Naive thymus-derived CD8-positive, alpha-beta T cell (primary cell): ENCODE measurements around the gene SPATA22. TPM values are rescaled to one million over a fixed set of nuclear protein-coding genes. Genes with fewer than 3 reads are reported as not detected.
"Not testable (repeated sequence)": the region's sequence is repeated elsewhere in the genome, so short reads cannot be mapped to it uniquely, and the experiment has no call there.

Source experiments
- ATAC-seq, 2 donors: fragments of 150-1000 bp; cut with Tn5 transposase in 1 of 2; sonication (Bioruptor Pico), chemical (Tn5 transposase) in 1 of 2; 1 replicate in 1 of 2; 2 replicates in 1 of 2; pipeline ENCODE4 v1.10.0; 2021; ENCODE audit warnings: mild to moderate bottlenecking in 2 of 2, moderate library complexity in 2 of 2
- POLR2A ChIA-PET: fragments of 350-600 bp; sonication (Branson Sonifier 250); formaldehyde crosslinking; loops from one replicate; lab custom pipeline; 2021; ENCODE audit warnings: antibody characterized with exemption; lab: Charles Lee
- DNase-seq, 10 donors: peaks; one replicate each; pipeline versions ENCODE4 v3.0.0 to v3.0.0-alpha.2; 2020 to 2022
- H3K27ac Mint-ChIP-seq, 10 donors: one replicate each; pipeline ENCODE4 v1.8.0; 2020 to 2022; ENCODE audit warnings: mild to moderate bottlenecking in 10 of 10, mixed read lengths in 10 of 10, moderate library complexity in 4 of 10, inconsistent platforms in 1 of 10
- H3K27me3 Mint-ChIP-seq, 5 donors: one replicate each; pipeline ENCODE4 v1.8.0; 2021 to 2022; ENCODE audit warnings: mixed read lengths in 5 of 5
- H3K36me3 Mint-ChIP-seq, 3 donors: one replicate each; pipeline ENCODE4 v1.8.0; 2020 to 2022; ENCODE audit warnings: mixed read lengths in 3 of 3, mild to moderate bottlenecking in 2 of 3, inconsistent platforms in 1 of 3
- H3K4me1 Mint-ChIP-seq, 4 donors: one replicate each; pipeline ENCODE4 v1.8.0; 2021 to 2022; ENCODE audit warnings: mixed read lengths in 4 of 4
- H3K4me3 Mint-ChIP-seq, 10 donors: one replicate each; pipeline ENCODE4 v1.8.0; 2020 to 2022; ENCODE audit warnings: mild to moderate bottlenecking in 10 of 10, mixed read lengths in 10 of 10, moderate library complexity in 6 of 10, inconsistent platforms in 1 of 10
- H3K9me3 Mint-ChIP-seq, 9 donors: one replicate each; pipeline ENCODE4 v1.8.0; 2020 to 2022; ENCODE audit warnings: mixed read lengths in 9 of 9, mild to moderate bottlenecking in 3 of 9, inconsistent platforms in 1 of 9, moderate library complexity in 1 of 9
- polyA plus RNA-seq, 3 donors: library from polyadenylated mRNA; unstranded; fragments of 300-500 nt; fragmentation: Illumina TruSeq; gene quantifications; one replicate each; pipeline ENCODE4 v1.2.3, GENCODE V29; 2021
- total RNA-seq, 8 experiments: library from RNA in 2 of 8; stranded (reverse) in 2 of 8; gene quantifications; one replicate each; pipeline ENCODE4 v1.2.3 and lab custom pipeline; 2021 to 2026

The SPATA22 gene, protein sequence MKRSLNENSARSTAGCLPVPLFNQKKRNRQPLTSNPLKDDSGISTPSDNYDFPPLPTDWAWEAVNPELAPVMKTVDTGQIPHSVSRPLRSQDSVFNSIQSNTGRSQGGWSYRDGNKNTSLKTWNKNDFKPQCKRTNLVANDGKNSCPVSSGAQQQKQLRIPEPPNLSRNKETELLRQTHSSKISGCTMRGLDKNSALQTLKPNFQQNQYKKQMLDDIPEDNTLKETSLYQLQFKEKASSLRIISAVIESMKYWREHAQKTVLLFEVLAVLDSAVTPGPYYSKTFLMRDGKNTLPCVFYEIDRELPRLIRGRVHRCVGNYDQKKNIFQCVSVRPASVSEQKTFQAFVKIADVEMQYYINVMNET
- total RNA-seq = under 1 TPM in 1 of 2 experiments, not detected in 1; 0.36 TPM
- polyA plus RNA-seq = not detected
- total RNA-seq (lab: John Stamatoyannopoulos, UW) = 0 to 0.57 (median 0) reads per million in 6 experiments

DNA sequence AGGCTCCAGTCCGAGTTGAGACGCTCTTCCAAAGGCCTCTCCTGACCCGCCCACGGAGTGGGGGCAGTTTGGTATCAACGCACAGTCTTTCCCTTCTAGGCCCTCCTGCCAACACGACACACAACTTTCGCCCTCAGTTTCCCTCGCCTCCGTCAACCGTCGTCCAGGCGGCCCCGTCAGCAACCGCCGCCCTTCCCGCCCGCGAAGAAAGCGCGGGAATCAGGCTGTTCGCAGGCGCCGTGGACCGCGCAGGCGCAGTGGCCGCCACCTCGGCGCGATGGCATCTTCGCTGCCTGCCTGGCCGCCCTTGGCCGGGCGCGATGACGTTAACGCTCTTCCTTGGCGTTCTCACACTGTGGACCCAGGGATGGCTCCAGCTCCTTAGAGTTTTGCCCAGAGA lies at the start of gene SPATA22:
SPATA22 (minus strand) TSS at position 221 of the 400 bp plus-strand sequence. CDS start 2,494 bp downstream, outside the sequence.
- Mint-ChIP-seq H3K36me3 (no peaks in the 10 kb centered on the region), H3K27me3 (peaks cover 0 to 8% (median 3%) of the 10 kb centered on the region in 5 donors), H3K4me3 (no peak within 1 kb of the TSS), H3K27ac (peak within 1 kb of the TSS in 1 of 10 donors; percentile 56), H3K9me3 (no peaks in the 10 kb centered on the region), H3K4me1 (no peaks in the 10 kb centered on the region)
- ATAC-seq (no peak), DNase-seq (no peak)
- POLR2A ChIA-PET = no interaction called here

DNA sequence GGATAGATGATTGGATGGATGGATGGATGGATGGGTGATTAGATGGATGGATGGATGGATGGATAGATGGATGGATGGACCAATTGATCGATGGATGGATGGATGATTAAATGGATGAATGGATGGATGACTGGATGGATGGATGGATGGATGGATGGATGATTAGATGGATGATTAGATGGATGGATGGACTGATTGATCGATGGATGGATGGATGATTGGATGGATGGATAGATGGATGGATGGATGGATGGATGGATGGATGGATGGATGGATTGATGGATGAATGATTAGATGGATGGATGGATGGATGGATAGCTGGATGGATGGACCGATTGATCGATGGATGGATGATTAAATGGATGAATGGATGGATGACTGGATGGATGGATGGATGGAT lies 47.9 kb upstream of the SPATA22 start:
- POLR2A ChIA-PET, H3K27ac Mint-ChIP-seq, ATAC-seq, H3K36me3 Mint-ChIP-seq, H3K27me3 Mint-ChIP-seq, H3K4me1 Mint-ChIP-seq, DNase-seq, H3K4me3 Mint-ChIP-seq, H3K9me3 Mint-ChIP-seq: not testable (repeated sequence)

DNA sequence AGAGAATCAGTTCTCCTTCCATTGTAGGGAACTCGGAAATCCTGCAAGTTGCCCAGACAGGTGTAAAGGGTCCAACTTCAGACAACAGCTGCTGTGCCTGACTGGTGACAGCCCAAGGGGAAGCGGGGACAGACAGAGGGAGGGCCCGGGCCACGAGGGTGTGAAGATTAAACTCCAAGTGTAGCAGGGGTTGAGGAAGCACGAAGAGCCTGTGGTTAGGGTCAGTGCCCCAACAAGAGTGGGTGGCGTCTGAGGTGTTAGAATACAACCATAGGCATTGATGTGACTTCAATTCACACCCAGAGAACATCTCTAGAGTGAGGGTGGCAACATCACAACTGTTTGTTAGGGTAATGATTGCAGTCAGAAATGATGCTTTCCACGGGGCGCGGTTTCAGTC lies 43.3 kb upstream of the SPATA22 start:
- Mint-ChIP-seq H3K4me1 (peaks cover 0 to 8% (median 0%) of the 10 kb centered on the region in 4 donors), H3K27ac (peak overlapping the region in 1 of 10 donors; percentile 88), H3K9me3 (no peaks in the 10 kb centered on the region), H3K27me3 (peaks cover 0 to 10% (median 0%) of the 10 kb centered on the region in 5 donors), H3K36me3 (peaks cover 0 to 2% (median 0%) of the 10 kb centered on the region in 3 donors), H3K4me3 (peak overlapping the region in 1 of 10 donors; percentile 60)
- POLR2A ChIA-PET = no interaction called here
- DNase-seq (peak in 1 of 10 donors; percentile 22), ATAC-seq (no peak)

DNA sequence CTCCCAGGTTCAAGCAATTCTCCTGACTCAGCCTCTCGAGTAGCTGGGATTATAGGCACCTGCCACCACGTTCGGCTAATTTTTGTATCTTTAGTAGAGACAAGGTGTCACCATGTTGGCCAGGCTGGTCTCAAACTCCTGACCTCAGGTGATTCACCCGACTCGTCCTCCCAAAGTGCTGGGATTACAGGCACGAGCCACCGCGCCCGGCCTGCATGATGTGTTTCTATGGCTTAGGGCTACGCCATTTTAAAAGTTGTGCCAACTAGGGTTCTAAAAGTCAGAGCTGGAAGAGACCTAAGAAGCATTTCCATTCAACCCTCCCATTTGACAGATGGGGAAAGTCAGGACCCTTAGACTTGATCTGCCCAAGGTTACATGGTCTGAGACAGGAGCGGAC lies 42.5 kb upstream of the SPATA22 start:
- POLR2A ChIA-PET, H3K36me3 Mint-ChIP-seq, DNase-seq, H3K9me3 Mint-ChIP-seq, ATAC-seq, H3K4me3 Mint-ChIP-seq, H3K4me1 Mint-ChIP-seq: not testable (repeated sequence)
- H3K27ac Mint-ChIP-seq = peak overlapping the region in 1 of 10 donors; percentile 6
- H3K27me3 Mint-ChIP-seq = peaks cover 0 to 12% (median 3%) of the 10 kb centered on the region in 5 donors

DNA sequence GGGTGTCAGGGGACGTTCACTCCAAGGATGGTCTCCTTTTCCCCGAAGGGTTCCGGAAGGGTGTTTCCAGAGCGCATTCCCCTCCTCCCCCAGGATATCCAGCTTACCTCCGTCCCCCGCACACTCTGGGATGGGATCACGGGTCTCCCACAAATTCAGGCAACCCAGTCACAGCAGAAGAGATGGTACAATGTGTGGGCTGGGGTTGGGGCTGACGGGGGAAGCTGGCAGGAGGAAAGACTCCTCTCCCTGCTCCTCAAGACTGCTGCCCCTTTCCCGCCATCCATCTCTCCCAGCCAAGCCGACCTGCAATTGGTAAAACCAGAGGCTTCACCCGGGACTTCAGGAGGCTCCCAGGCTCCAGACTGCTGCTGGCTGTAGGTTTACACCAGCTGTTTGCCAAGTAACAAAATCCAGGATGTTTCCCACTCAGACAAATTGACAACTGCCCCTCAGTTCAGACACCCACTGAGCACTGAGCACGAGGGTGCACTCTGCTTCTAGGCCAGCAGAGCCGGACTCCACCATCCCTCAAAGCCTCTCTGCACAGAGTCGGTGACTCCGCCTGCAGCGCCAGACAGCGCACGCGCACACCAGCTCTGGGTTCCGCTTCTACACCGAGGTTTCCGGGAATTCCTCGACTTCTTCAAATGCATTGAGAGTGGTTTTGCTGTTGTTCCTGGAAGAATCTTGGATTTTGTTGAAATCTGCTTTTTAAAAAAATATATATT lies 41.9 kb upstream of the SPATA22 start:
- DNase-seq = no peak
- peaks cover 0 to 8% (median 0%) of the 10 kb centered on the region in 4 donors for H3K4me1 Mint-ChIP-seq
- ATAC-seq = no peak
- no peaks in the 10 kb centered on the region for H3K9me3 Mint-ChIP-seq
- no peak overlapping the region for H3K27ac Mint-ChIP-seq
- H3K36me3 Mint-ChIP-seq = peaks cover 0 to 2% (median 0%) of the 10 kb centered on the region in 3 donors
- H3K4me3 Mint-ChIP-seq = peak overlapping the region in 4 of 10 donors; percentile 26 to 65 (median 49)
- POLR2A ChIA-PET = no interaction called here
- peaks cover 0 to 12% (median 3%) of the 10 kb centered on the region in 5 donors for H3K27me3 Mint-ChIP-seq

DNA sequence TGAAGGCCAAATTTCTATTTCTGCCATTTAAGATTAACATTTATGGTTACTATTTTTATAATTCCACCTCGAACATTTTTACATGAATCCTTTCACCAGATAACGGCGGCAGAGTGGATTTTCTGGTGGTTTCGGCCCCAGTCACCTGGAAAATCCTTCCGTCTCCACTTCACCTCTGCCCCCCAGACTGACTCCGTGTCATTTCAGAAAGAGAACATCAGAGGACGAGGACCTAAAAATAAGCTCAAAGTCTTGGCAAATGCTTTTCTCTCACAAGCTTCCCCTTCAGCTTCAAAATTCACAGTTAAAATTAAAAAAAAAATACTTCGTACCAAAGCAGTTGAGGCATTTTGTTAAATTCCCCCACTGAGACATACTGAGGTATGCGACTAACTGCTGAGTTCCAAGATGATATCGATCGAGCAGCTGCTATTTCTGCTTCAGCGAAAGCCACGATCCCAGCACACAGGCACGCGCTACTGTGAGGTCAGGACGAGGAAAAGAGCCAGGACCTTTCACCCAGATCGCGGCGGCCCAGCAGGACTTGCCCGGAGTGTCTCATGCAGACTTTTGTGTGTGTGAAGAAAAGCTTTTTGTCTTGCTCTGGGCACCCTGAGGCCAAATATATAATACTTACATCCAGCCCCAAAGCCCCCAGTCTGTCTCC lies 41.0 kb upstream of the SPATA22 start:
- Mint-ChIP-seq H3K9me3 (no peaks in the 10 kb centered on the region), H3K27ac (no peak overlapping the region), H3K4me1 (peaks cover 0 to 8% (median 0%) of the 10 kb centered on the region in 4 donors), H3K36me3 (peaks cover 0 to 2% (median under 1%) of the 10 kb centered on the region in 3 donors), H3K4me3 (peak overlapping the region in 1 of 10 donors; percentile 26), H3K27me3 (peaks cover 0 to 12% (median 3%) of the 10 kb centered on the region in 5 donors)
- DNase-seq (no peak), ATAC-seq (no peak)
- POLR2A ChIA-PET = interaction anchor here (0.5 kb wide), 1 partner anchor 1228 kb away, joined by 4 read pairs; no protein-coding TSS in a partner anchor

DNA sequence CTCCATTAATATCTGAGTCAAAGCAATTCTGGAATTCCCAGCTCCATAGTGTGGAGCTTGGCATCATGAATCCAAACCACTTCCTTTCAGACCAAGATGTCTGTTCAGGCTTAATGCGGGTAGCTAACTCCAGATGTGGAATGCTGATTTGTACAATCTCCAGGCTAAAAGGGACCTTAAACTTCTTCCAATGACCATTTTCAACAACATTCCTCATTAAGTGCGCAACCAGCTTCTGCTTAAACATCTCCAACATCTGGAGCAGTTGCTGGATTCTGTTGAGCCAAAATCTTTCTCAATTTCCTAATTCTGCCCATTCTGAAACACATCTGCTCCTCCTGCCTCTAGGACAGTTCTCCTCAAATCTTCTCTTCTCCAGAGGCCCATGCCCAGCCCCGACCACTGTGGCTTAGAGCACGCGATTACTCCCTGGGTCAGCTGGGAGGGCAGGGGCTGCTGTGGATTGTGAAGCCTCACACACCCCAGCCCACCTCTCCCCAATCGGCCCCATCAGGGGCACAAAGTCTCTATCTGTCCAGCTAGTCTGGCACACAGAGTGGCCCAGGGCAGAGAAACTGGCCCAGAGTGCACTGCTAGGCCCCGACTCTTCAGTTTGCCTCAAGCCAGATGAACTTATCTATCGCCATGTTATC lies 40.4 kb upstream of the SPATA22 start:
- Mint-ChIP-seq H3K9me3 (peaks cover 0 to 4% (median 0%) of the 10 kb centered on the region in 9 donors), H3K27me3 (peaks cover 3 to 12% (median 7%) of the 10 kb centered on the region in 5 donors), H3K4me1 (peaks cover 0 to 8% (median 0%) of the 10 kb centered on the region in 4 donors), H3K27ac (peak overlapping the region in 1 of 10 donors; percentile 36), H3K36me3 (peaks cover 0 to 4% (median 2%) of the 10 kb centered on the region in 3 donors), H3K4me3 (no peak overlapping the region)
- no peak for DNase-seq
- POLR2A ChIA-PET = no interaction called here
- ATAC-seq = no peak

DNA sequence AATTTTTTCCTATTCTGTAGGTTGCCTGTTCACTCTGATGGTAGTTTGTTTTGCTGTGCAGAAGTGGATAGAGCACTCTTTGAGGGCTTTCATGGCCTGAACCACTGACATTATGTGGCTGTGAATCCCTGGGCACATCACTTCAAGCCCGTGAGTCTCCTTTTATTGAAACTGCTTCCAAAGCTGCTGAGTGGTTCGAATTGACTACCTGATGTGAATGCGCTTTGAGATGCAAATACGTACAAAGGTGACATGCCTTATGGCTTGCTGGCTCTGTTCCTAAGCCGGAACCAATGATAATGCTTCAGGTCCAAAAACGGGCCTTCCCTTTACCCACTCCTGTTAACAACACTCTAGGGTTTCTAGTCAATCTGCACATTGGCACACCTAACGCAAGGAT lies 38.5 kb upstream of the SPATA22 start:
- Mint-ChIP-seq H3K4me1 (peaks cover 0 to 5% (median 0%) of the 10 kb centered on the region in 4 donors), H3K27me3 (peaks cover 3 to 18% (median 6%) of the 10 kb centered on the region in 5 donors), H3K27ac (no peak overlapping the region), H3K36me3 (peaks cover 0 to 4% (median 0%) of the 10 kb centered on the region in 3 donors), H3K4me3 (no peak overlapping the region), H3K9me3 (peaks cover 0 to 4% (median 0%) of the 10 kb centered on the region in 9 donors)
- POLR2A ChIA-PET = no interaction called here
- DNase-seq (no peak), ATAC-seq (no peak)

DNA sequence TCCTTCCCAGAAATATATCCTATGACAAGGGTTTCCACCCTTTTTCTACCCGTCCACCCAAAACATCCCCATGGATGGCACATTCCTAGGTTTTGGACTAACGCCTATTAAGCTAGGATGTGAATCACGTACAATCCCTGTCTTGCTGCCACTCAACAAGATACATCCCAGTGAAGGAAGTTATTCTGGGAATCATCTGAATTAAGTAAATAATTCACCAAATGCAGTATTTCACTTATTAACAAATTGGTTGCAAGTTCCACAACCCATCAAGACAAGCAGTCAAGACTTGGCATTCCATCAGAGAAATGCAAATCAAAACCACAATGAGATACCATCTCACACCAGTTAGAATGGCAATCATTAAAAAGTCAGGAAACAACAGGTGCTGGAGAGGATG lies 36.2 kb upstream of the SPATA22 start:
- H3K27me3 Mint-ChIP-seq = peaks cover 3 to 18% (median 5%) of the 10 kb centered on the region in 5 donors
- H3K36me3 Mint-ChIP-seq = peaks cover 0 to 4% (median 0%) of the 10 kb centered on the region in 3 donors
- no peaks in the 10 kb centered on the region for H3K4me1 Mint-ChIP-seq
- no peak overlapping the region for H3K27ac Mint-ChIP-seq
- DNase-seq (no peak), ATAC-seq (no peak)
- peaks cover 0 to 4% (median 0%) of the 10 kb centered on the region in 9 donors for H3K9me3 Mint-ChIP-seq
- H3K4me3 Mint-ChIP-seq = no peak overlapping the region
- POLR2A ChIA-PET = no interaction called here

DNA sequence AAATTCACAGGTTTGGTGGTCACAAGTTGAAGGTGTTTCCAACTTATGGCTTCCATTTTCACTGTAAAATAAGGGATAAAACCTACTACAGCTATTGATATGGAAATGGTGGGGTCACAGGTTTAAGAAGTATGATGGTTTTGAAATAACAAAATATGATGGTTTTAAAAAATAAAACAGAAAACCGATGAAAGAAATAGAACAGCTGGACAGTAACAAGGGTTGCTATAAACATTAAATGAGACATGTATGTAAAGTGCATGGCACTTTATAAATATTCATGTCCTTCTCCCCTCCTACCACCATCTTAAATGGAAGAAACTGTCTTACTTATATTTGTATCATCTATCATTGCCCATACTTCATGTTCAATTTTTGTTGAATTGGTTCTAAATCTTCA lies 35.5 kb upstream of the SPATA22 start:
- no peak for ATAC-seq
- no peak for DNase-seq
- Mint-ChIP-seq H3K4me3 (no peak overlapping the region), H3K36me3 (peaks cover 0 to 4% (median 0%) of the 10 kb centered on the region in 3 donors), H3K27ac (no peak overlapping the region), H3K27me3 (peaks cover 3 to 18% (median 5%) of the 10 kb centered on the region in 5 donors), H3K4me1 (no peaks in the 10 kb centered on the region), H3K9me3 (peaks cover 0 to 4% (median 0%) of the 10 kb centered on the region in 9 donors)
- POLR2A ChIA-PET = no interaction called here

DNA sequence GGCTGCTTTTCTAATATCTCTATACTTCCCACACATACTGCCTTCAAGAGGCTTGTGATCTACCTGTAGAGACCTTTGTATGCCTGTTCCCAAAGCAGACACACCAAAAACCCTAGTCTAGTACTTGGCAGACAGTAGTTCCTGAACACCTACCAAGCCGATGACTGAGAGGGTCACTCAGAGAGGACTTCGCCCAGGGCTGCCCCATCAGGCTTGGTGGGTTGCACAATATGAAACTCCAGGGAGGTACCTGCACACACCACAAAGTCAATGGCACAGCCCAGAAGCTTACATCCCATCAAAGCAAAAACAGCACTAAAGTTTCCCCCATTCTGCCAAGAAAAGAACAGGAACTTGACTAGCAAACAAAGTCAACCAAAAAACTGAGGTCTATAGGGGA lies 34.4 kb upstream of the SPATA22 start:
- no peak overlapping the region for H3K27ac Mint-ChIP-seq
- H3K9me3 Mint-ChIP-seq = peaks cover 0 to 4% (median 0%) of the 10 kb centered on the region in 9 donors
- H3K4me3 Mint-ChIP-seq = no peak overlapping the region
- peaks cover 0 to 4% (median 0%) of the 10 kb centered on the region in 3 donors for H3K36me3 Mint-ChIP-seq
- ATAC-seq = no peak
- no peaks in the 10 kb centered on the region for H3K4me1 Mint-ChIP-seq
- POLR2A ChIA-PET = no interaction called here
- peaks cover 4 to 22% (median 5%) of the 10 kb centered on the region in 5 donors for H3K27me3 Mint-ChIP-seq
- no peak for DNase-seq

DNA sequence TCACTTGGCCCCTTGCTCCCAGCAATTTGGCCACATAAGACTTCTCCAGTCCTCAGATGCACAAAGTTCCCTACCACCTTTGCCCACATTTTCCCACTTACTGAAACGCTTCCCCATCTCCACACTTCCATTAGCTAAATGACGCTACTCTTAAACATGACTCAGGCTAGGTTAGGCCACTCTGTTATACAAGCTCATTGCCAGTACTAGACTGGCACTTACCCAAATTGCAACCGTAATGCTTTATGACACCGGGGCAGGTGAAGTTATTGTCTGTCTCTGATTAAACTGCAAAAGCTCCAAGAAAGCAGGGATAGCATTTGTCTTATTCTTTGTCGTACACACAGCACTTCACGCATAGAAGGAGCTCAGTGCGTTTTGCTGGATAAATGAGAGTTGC lies 33.4 kb upstream of the SPATA22 start:
- Mint-ChIP-seq H3K27me3 (peaks cover 4 to 27% (median 5%) of the 10 kb centered on the region in 5 donors), H3K36me3 (peaks cover 0 to 4% (median 0%) of the 10 kb centered on the region in 3 donors), H3K4me3 (no peak overlapping the region), H3K9me3 (peaks cover 0 to 4% (median 0%) of the 10 kb centered on the region in 9 donors), H3K4me1 (no peaks in the 10 kb centered on the region), H3K27ac (no peak overlapping the region)
- no peak for DNase-seq
- POLR2A ChIA-PET = no interaction called here
- ATAC-seq = no peak
